Measurements from ENCODE around the gene OXGR1.

GRCh38 chr13:96998051-96998450, 3.8 kb upstream of the OXGR1 start:
- TF ChIP-seq CTCF (IDR thresholded peaks at IDR 0.05) (no peak), POLR2A (IDR thresholded peaks at IDR 0.05) (no peak)

Measured in right lobe of liver (tissue), 4 donors.